GM12801 (cell line): ENCODE measurements around the gene RBP2.

Source experiments
- CTCF ChIP-seq: IDR thresholded peaks from one replicate; pipeline ENCODE4 v1.5.1; 2011; ENCODE audit warnings: control low read depth; ENCODE audit not compliant: insufficient read length; ENCODE audit errors: extremely low read depth

The RBP2 gene

GRCh38 chr3:139427283-139428060, 48.8 kb downstream of the RBP2 start:
- no peak for TF ChIP-seq CTCF

DNA sequence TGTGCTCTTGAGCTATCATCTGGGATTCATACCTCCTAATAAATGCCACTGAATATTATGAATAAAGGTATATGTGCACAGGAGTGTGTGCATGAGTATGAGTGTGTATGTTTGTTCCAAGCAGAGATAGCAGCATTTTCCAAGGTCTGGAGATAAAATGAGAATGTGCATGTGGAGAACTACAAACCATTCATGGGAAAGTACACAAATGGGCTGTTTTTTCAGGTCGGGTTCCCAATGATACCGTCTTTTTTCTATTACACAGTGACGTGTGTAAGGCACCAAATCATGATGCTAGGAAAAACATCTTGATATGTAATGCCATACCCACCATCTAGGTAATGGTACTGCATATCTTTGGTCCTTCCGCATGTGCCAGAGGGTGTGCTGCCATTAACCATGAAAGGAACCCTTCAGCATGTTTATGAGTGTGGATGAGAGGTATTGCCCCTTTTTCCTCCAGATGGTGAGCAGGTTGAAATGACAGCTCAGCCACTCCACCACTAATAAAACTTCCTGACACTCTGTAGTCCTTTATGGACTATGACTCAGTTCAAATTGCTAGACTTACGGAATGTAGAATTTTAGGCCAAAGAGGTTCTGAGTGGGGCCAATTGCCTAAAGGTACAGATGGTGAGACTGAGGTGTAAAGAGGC, 50.4 kb downstream of the RBP2 start:
- TF ChIP-seq CTCF = no peak

DNA sequence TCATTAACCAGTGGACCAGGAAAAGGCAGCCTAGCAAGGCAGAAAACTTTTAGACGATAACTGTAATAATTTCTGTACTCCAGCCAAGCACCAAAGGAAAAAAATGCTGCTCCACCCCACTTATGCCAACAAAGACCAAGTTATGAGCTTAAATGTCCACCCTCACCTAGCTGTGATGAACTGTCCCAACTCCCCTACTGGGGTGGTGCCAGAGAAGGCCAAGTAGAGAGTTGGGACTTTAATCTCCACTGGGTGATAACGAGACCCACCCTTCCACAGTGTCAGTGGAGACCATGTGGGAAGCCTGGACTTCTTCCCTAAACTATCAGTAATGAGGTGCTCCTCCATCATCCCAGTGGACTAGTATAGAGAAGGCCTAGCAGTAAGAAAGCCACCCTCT, 53.1 kb downstream of the RBP2 start:
- TF ChIP-seq CTCF = no peak

- TF ChIP-seq CTCF = no peak
These were observed 54.9 kb downstream of the RBP2 start for GRCh38 chr3:139421460-139421859.

GRCh38 chr3:139421040-139421439, 55.3 kb downstream of the RBP2 start:
- no peak for TF ChIP-seq CTCF

GRCh38 chr3:139418144-139418543, 58.2 kb downstream of the RBP2 start:
- TF ChIP-seq CTCF = no peak

- no peak for TF ChIP-seq CTCF
These were observed 60.0 kb downstream of the RBP2 start for GRCh38 chr3:139416275-139416674.
